T-helper 1 cell treated with Interleukin-12 subunit alpha and Interleukin-12 subunit beta and Interleukin-4 antibody, amounts not matched to agents 30 ng/mL and 1 ng/mL, for 36 hours (primary cell): ENCODE measurements around the gene ATP6V0B. TPM values are rescaled to one million over a fixed set of nuclear protein-coding genes. Genes with fewer than 3 reads are reported as not detected.

Source experiments
- intact Hi-C: fragments of 100-400 bp; cut with micrococcal nuclease; formaldehyde crosslinking; loops from one replicate; pipeline ENCODE4 v1.15.1; 2024
- total RNA-seq: library from RNA; stranded (reverse); gene quantifications from 2 replicates; pipeline ENCODE4 v1.2.3, GENCODE V29; 2022

ATP6V0B gene
- total RNA-seq, 1 donor from 2014 or later = 160 TPM

- intact Hi-C loops = no loop called here
These were observed 6.9 kb downstream of the ATP6V0B start for GRCh38 chr1:43981636-43982035.

- intact Hi-C loops = no loop called here
These were observed 7.5 kb downstream of the ATP6V0B start for GRCh38 chr1:43982241-43982640.

- intact Hi-C loops = no loop called here
These were observed 8.0 kb downstream of the ATP6V0B start for GRCh38 chr1:43982808-43983207.

GRCh38 chr1:43983253-43983899 lies 8.6 kb downstream of the ATP6V0B start:
- intact Hi-C loops = no loop called here

GRCh38 chr1:43984855-43985254 lies 10.1 kb downstream of the ATP6V0B start:
- intact Hi-C loops = no loop called here

- intact Hi-C loops = no loop called here
These were observed 11.3 kb downstream of the ATP6V0B start for GRCh38 chr1:43985984-43986595.

GRCh38 chr1:43986712-43987111 lies 12.0 kb downstream of the ATP6V0B start:
- intact Hi-C loops = no loop called here

- intact Hi-C loops = no loop called here
These were observed 12.6 kb downstream of the ATP6V0B start for GRCh38 chr1:43987159-43987902.

GRCh38 chr1:43990271-43991199 lies 15.8 kb downstream of the ATP6V0B start:
- intact Hi-C loops = loop anchor here (1.0 to 2.0 kb wide), 6 partner anchors 16 to 340 kb away; partner anchors contain the start of genes ATP6V0B, DMAP1, IPO13 and KDM4A

GRCh38 chr1:43991200-43991475 lies 16.4 kb downstream of the ATP6V0B start:
- intact Hi-C loops = loop anchor here (1.0 to 2.0 kb wide), 6 partner anchors 17 to 341 kb away; partner anchors contain the start of genes ATP6V0B, DMAP1, IPO13 and KDM4A

GRCh38 chr1:43991476-43992231 lies 16.9 kb downstream of the ATP6V0B start, which contains the start of gene CCDC24:
Gene CCDC24 (plus strand): TSS chr1:43991599. CDS start chr1:43991879, 280 bp downstream.
- intact Hi-C loops = loop anchor here (1.0 to 2.0 kb wide), 6 partner anchors 17 to 341 kb away; partner anchors contain the start of genes ATP6V0B, DMAP1, IPO13 and KDM4A

- intact Hi-C loops = no loop called here
These were observed 17.7 kb downstream of the ATP6V0B start for GRCh38 chr1:43992232-43992995.

GRCh38 chr1:43993206-43993914 lies 18.6 kb downstream of the ATP6V0B start:
- intact Hi-C loops = no loop called here

GRCh38 chr1:43994071-43994470 lies 19.3 kb downstream of the ATP6V0B start:
- intact Hi-C loops = no loop called here

GRCh38 chr1:43994794-43995790 lies 20.3 kb downstream of the ATP6V0B start:
- intact Hi-C loops = no loop called here

- intact Hi-C loops = no loop called here
These were observed 21.4 kb downstream of the ATP6V0B start for GRCh38 chr1:43995984-43996732.

GRCh38 chr1:43996733-43997115 lies 22.0 kb downstream of the ATP6V0B start:
- intact Hi-C loops = no loop called here
